Activated CD8-positive, alpha-beta memory T cell treated with anti-CD3 and anti-CD28 coated beads, Interleukin-2, amount 50 U/mL, for 4 hours (primary cell): ENCODE results near the gene SMARCA5.

Source experiments
- DNase-seq: peaks from one replicate; pipeline ENCODE4 v3.0.0-alpha.2; 2020

The SMARCA5 gene

GRCh38 chr4:143538979-143539669 is 25.6 kb downstream of the SMARCA5 start:
- no peak for DNase-seq

GRCh38 chr4:143539670-143540023 is 26.1 kb downstream of the SMARCA5 start:
- no peak for DNase-seq

GRCh38 chr4:143549928-143550327 is 36.4 kb downstream of the SMARCA5 start:
- DNase-seq, result no peak

- no peak for DNase-seq
These were observed 41.5 kb downstream of the SMARCA5 start for GRCh38 chr4:143554728-143555597.

- no peak for DNase-seq
These were observed 42.2 kb downstream of the SMARCA5 start for GRCh38 chr4:143555676-143556075.

GRCh38 chr4:143558286-143558685 is 44.8 kb downstream of the SMARCA5 start:
- no peak for DNase-seq

- peak; percentile 69 for DNase-seq
These were observed 45.6 kb downstream of the SMARCA5 start for GRCh38 chr4:143558823-143559756.

- DNase-seq, result peak; percentile 33
These were observed 46.2 kb downstream of the SMARCA5 start for GRCh38 chr4:143559757-143560147.

- DNase-seq, result no peak
These were observed 51.0 kb downstream of the SMARCA5 start for GRCh38 chr4:143564472-143564871.

- DNase-seq, result no peak
These were observed 61.8 kb downstream of the SMARCA5 start for GRCh38 chr4:143575331-143575730.

GRCh38 chr4:143581331-143581946 is 67.9 kb downstream of the SMARCA5 start:
- DNase-seq, result no peak

GRCh38 chr4:143585548-143585947 is 72.0 kb downstream of the SMARCA5 start:
- no peak for DNase-seq

- DNase-seq, result no peak
These were observed 72.6 kb downstream of the SMARCA5 start for GRCh38 chr4:143586080-143586479.

GRCh38 chr4:143587703-143588102 is 74.2 kb downstream of the SMARCA5 start:
- DNase-seq, result no peak

- no peak for DNase-seq
These were observed 83.8 kb downstream of the SMARCA5 start for GRCh38 chr4:143597276-143597675.

GRCh38 chr4:143598816-143599215 is 85.3 kb downstream of the SMARCA5 start:
- no peak for DNase-seq

GRCh38 chr4:143599827-143600226 is 86.3 kb downstream of the SMARCA5 start:
- DNase-seq, result no peak

GRCh38 chr4:143606480-143606879 is 93.0 kb downstream of the SMARCA5 start:
- no peak for DNase-seq
